Measurements from ENCODE around the gene SMC2.

The SMC2 gene

DNA sequence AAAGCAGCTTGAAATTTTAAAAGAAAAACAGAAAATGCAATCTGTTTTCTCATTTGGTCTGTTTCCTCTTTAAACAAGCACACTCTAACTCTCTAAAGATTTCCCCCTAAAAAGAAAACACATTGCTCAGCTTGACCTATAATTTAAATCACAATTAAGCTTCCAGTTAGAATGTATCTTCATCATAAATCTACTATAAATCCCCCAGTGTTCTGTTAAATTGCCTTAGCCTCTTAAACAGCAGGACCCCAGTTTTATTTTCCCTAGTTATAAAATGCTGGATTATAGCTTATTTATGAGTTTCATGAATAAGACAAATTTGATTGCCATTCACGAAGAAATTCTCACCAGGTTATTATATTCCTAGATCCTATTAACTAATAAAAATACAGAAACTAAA lies 8.6 kb upstream of the SMC2 start:
- Histone ChIP-seq H3K9ac (ENCODE audit: low read length) (no peak overlapping the region), H3K9me3 (ENCODE audit: low read length) (no peaks in the 10 kb centered on the region), H3K4me3 (ENCODE audit: low read depth in 1 of 2, low read length in 2 of 2) (no peak overlapping the region), H3K27me3 (ENCODE audit: control insufficient read depth in 1 of 2, insufficient read depth in 2 of 2, low read length in 2 of 2) (no peaks in the 10 kb centered on the region), H3K36me3 (ENCODE audit: insufficient read depth, low read length) (no peaks in the 10 kb centered on the region), H3K27ac (ENCODE audit: low read depth, low read length) (no peak overlapping the region), H3K4me1 (ENCODE audit: insufficient read depth, low read length) (peaks cover 3% of the 10 kb centered on the region)

DNA sequence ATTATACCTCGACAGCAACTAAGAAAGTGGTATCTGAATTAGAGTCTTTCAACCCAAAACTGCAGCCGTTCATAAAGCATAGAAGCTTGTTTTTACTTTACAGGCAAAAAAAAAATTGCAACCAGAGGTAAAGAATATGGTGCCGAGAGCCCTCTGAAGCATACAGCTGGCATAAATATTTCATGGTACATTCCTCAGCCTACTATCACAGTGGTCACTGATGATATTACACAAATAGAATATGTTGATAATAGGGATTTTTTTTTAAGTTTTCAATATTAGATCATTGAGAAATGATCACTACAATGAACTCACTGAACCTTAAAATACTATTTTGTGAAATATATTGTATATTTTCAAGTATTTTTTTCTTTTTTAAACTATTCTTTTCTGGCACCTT lies 6.2 kb upstream of the SMC2 start:
- Histone ChIP-seq H3K36me3 (ENCODE audit: insufficient read depth, low read length) (no peaks in the 10 kb centered on the region), H3K4me3 (ENCODE audit: low read depth in 1 of 2, low read length in 2 of 2) (no peak overlapping the region), H3K27ac (ENCODE audit: low read depth, low read length) (no peak overlapping the region), H3K9ac (ENCODE audit: low read length) (no peak overlapping the region), H3K27me3 (ENCODE audit: control insufficient read depth in 1 of 2, insufficient read depth in 2 of 2, low read length in 2 of 2) (no peaks in the 10 kb centered on the region), H3K9me3 (ENCODE audit: low read length) (no peaks in the 10 kb centered on the region), H3K4me1 (ENCODE audit: insufficient read depth, low read length) (peaks cover 16% of the 10 kb centered on the region)

DNA sequence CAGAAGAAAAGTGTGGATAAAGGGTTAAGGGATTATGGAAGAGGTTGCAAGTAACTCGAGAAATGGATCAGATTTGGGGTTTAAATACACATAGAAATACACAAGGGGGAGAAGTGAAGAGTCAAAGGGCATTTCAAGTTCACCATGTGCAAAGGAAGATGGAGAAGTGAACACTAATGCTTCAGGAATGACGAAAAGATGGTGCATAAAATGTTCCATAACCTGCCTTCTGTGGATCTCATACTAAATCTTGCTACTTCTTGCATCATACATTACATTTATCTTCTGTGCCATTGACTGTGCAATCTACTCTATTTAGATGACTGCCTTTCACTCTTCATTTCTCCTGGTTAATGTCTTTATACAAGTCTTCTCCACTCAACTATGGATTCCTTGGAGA lies 5.7 kb upstream of the SMC2 start:
- Histone ChIP-seq H3K27me3 (ENCODE audit: control insufficient read depth in 1 of 2, insufficient read depth in 2 of 2, low read length in 2 of 2) (no peaks in the 10 kb centered on the region), H3K27ac (ENCODE audit: low read depth, low read length) (no peak overlapping the region), H3K9ac (ENCODE audit: low read length) (no peak overlapping the region), H3K4me1 (ENCODE audit: insufficient read depth, low read length) (peaks cover 18% of the 10 kb centered on the region), H3K9me3 (ENCODE audit: low read length) (no peaks in the 10 kb centered on the region), H3K4me3 (ENCODE audit: low read depth in 1 of 2, low read length in 2 of 2) (no peak overlapping the region), H3K36me3 (ENCODE audit: insufficient read depth, low read length) (no peaks in the 10 kb centered on the region)

DNA sequence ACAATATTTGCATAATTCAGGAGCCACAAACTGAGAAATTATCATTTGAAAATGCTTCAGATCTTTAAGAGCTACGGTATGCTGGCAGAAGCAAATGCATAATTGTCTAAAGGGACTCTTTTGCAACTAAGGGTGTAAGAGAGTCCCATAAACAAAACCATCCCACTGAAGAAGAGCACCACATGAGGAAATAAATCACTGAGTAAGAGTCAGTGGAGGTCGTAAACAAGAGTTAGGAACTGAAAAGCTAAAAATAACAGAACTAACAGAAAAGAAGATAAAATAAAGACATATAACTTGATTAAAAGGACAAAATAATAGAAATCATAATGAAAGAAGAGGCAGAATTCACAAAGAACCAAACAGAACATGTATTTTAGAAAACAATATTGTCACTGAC lies 3.5 kb upstream of the SMC2 start:
- H3K36me3 ChIP-seq (ENCODE audit: insufficient read depth, low read length), result no peaks in the 10 kb centered on the region
- peaks cover 27% of the 10 kb centered on the region for H3K4me1 ChIP-seq (ENCODE audit: insufficient read depth, low read length)
- no peaks in the 10 kb centered on the region for H3K9me3 ChIP-seq (ENCODE audit: low read length)
- H3K4me3 ChIP-seq (ENCODE audit: low read depth in 1 of 2, low read length in 2 of 2), result peak overlapping the region in 1 of 2 donors; percentile 73
- peak overlapping the region; percentile 20 for H3K27ac ChIP-seq (ENCODE audit: low read depth, low read length)
- H3K9ac ChIP-seq (ENCODE audit: low read length), result no peak overlapping the region
- H3K27me3 ChIP-seq (ENCODE audit: control insufficient read depth in 1 of 2, insufficient read depth in 2 of 2, low read length in 2 of 2), result no peaks in the 10 kb centered on the region

DNA sequence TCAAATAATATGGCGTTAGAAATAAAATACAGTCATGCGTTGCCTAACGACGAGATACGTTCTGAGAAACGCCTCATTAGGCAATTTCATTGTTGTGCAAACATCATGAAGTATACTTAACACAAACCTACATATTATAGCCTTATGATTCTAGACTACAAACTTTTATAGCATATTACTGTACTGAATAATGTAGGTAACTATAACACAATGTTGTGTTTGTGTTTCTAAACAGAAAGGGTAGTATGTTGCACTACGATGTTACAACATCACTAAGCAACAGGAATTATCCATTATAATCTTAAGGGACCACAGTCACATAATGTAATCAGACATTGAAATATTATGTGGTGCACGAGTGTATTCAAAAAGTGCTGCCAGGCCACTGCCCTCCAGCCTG lies 3.0 kb upstream of the SMC2 start:
- peaks cover 27% of the 10 kb centered on the region for H3K4me1 ChIP-seq (ENCODE audit: insufficient read depth, low read length)
- peak overlapping the region; percentile 51 for H3K9ac ChIP-seq (ENCODE audit: low read length)
- no peaks in the 10 kb centered on the region for H3K36me3 ChIP-seq (ENCODE audit: insufficient read depth, low read length)
- peak overlapping the region; percentile 91 for H3K27ac ChIP-seq (ENCODE audit: low read depth, low read length)
- H3K9me3 ChIP-seq (ENCODE audit: low read length), result no peaks in the 10 kb centered on the region
- H3K27me3 ChIP-seq (ENCODE audit: control insufficient read depth in 1 of 2, insufficient read depth in 2 of 2, low read length in 2 of 2), result no peaks in the 10 kb centered on the region
- H3K4me3 ChIP-seq (ENCODE audit: low read depth in 1 of 2, low read length in 2 of 2), result peak overlapping the region; percentile 29 to 73

DNA sequence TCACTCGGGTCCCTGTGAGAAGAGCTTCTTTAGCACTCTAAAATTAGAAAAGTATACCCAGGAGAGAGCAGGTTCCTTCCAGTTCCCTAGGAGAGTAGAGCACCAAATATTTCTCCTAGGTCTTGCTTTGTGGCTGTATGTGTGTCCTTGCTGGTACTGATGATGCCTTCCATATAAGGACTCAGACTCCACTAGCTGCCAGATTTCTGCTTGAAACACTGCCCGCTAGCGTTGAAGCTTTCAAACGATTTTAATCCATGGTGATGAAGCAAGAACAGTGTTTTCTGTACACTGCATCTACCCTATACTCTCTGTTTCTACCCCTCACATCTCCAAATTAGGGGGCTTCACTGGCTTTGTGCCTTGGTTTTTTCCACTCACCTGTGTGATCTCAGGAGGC lies 2.4 kb upstream of the SMC2 start:
- H3K4me1 ChIP-seq (ENCODE audit: insufficient read depth, low read length), result peaks cover 27% of the 10 kb centered on the region
- H3K9me3 ChIP-seq (ENCODE audit: low read length), result no peaks in the 10 kb centered on the region
- no peaks in the 10 kb centered on the region for H3K36me3 ChIP-seq (ENCODE audit: insufficient read depth, low read length)
- H3K27me3 ChIP-seq (ENCODE audit: control insufficient read depth in 1 of 2, insufficient read depth in 2 of 2, low read length in 2 of 2), result no peaks in the 10 kb centered on the region
- H3K4me3 ChIP-seq (ENCODE audit: low read depth in 1 of 2, low read length in 2 of 2), result peak overlapping the region; percentile 29 to 73
- H3K9ac ChIP-seq (ENCODE audit: low read length), result peak overlapping the region; percentile 51
- H3K27ac ChIP-seq (ENCODE audit: low read depth, low read length), result peak overlapping the region; percentile 91

DNA sequence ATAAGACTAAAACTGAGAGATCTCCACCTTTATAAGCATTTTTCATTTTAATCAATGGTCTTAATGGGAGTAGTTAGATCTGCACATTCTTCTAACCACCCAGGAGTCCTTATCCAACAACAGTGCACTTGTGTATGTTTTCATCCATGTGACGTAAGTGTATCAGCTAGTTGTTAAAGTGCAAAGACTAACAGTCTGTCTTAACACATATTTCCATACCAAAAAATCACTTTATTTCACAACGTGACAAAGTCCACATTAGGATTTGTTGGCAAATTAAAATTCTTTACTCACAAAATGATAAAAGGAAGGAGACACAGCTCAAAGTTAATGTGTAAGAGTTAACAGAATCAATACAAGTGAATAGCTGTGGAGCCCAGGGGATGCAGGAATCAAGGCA lies 1.9 kb upstream of the SMC2 start:
- Histone ChIP-seq H3K9me3 (ENCODE audit: low read length) (no peaks in the 10 kb centered on the region), H3K4me1 (ENCODE audit: insufficient read depth, low read length) (peaks cover 27% of the 10 kb centered on the region), H3K27ac (ENCODE audit: low read depth, low read length) (peak overlapping the region; percentile 91), H3K4me3 (ENCODE audit: low read depth in 1 of 2, low read length in 2 of 2) (peak overlapping the region in 1 of 2 donors; percentile 73), H3K9ac (ENCODE audit: low read length) (peak overlapping the region; percentile 51), H3K27me3 (ENCODE audit: control insufficient read depth in 1 of 2, insufficient read depth in 2 of 2, low read length in 2 of 2) (no peaks in the 10 kb centered on the region), H3K36me3 (ENCODE audit: insufficient read depth, low read length) (no peaks in the 10 kb centered on the region)

DNA sequence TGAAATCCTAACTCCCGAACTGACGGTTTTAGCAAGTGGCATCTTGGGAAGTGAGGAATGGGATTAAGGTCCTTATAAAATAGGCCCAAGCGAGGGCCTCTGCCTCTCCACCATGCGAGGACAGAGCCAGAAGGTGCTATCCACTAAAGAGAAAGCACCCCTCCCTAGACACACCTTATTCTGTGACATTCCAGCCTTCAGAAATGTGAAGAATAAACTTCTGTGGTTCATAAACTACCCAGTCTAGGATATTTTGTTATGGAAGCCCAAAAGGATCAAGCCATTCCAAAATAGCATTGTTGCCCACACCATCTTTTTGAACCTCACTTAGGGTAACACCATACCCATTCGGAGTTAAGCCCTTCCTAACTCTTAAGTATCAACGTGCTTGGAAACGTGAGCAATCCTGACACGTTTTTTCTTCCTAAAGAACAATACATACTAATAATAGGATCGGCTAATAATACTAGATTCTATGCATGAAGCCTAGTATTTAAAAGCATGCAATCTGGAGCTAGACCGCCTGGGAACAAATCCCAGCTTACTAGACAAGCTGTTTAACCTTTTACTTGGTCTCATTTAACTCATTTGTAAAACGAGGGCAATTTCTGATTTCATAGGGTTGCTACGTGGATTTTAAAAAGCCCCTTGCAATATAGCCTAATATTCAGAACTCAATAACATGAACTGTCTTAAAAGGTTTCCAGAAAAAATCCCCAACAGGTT lies 1.1 kb upstream of the SMC2 start:
- H3K27me3 ChIP-seq (ENCODE audit: control insufficient read depth in 1 of 2, insufficient read depth in 2 of 2, low read length in 2 of 2), result no peaks in the 10 kb centered on the region
- H3K9me3 ChIP-seq (ENCODE audit: low read length), result no peaks in the 10 kb centered on the region
- peak overlapping the region; percentile 91 for H3K27ac ChIP-seq (ENCODE audit: low read depth, low read length)
- H3K4me1 ChIP-seq (ENCODE audit: insufficient read depth, low read length), result peaks cover 27% of the 10 kb centered on the region
- peak overlapping the region; percentile 66 to 73 for H3K4me3 ChIP-seq (ENCODE audit: low read depth in 1 of 2, low read length in 2 of 2)
- H3K36me3 ChIP-seq (ENCODE audit: insufficient read depth, low read length), result no peaks in the 10 kb centered on the region
- H3K9ac ChIP-seq (ENCODE audit: low read length), result peak overlapping the region; percentile 68

DNA sequence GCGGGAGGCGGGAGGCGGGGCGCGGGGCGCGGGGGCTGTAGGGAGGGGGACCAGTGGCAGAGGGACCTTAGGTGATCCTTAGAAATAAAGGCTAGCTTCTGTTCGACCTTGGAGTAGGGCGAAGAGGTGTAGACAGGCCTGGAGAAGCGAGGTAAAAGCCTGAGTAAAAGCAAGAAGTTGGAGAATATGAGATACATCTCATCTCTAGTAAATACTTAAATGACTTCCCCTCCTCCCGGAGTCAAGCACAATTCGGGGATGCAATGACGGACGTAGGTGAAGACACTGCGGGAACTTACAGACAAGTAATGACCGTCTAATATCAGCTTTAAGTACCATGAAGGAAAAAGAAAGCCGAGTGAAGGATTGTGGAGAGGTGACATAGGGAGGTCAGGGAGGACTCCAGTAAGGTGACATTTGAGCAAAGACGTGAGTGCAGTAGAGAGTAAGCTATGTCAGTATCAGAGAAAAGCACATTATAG lies 466 bp downstream of the SMC2 start:
- Histone ChIP-seq H3K27ac (ENCODE audit: low read depth, low read length) (no peak overlapping the region), H3K9me3 (ENCODE audit: low read length) (no peaks in the 10 kb centered on the region), H3K4me3 (ENCODE audit: low read depth in 1 of 2, low read length in 2 of 2) (peak overlapping the region; percentile 66 to 73), H3K4me1 (ENCODE audit: insufficient read depth, low read length) (peaks cover 27% of the 10 kb centered on the region), H3K36me3 (ENCODE audit: insufficient read depth, low read length) (no peaks in the 10 kb centered on the region), H3K9ac (ENCODE audit: low read length) (peak overlapping the region; percentile 37), H3K27me3 (ENCODE audit: control insufficient read depth in 1 of 2, insufficient read depth in 2 of 2, low read length in 2 of 2) (no peaks in the 10 kb centered on the region)

DNA sequence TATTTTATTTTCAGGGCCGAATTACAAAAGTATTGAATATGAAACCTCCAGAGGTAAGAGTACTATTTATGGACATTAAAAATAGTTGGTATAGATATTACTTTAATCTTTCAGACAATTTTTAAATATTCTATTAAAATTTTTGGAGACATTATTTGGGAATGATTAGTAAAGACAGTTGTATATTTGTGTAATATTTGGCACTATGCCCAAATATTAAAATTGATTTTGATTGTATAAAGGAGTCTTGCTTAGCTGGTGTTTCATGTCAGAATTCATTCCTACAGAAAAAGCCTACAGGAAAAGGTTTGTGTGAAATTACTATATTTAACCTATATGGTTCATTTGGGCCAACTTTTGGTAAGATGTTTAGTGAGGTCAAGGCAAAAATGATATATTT lies 5.5 kb downstream of the SMC2 start:
- H3K27ac ChIP-seq (ENCODE audit: low read depth, low read length), result no peak overlapping the region
- no peaks in the 10 kb centered on the region for H3K9me3 ChIP-seq (ENCODE audit: low read length)
- H3K4me1 ChIP-seq (ENCODE audit: insufficient read depth, low read length), result peaks cover 9% of the 10 kb centered on the region
- H3K27me3 ChIP-seq (ENCODE audit: control insufficient read depth in 1 of 2, insufficient read depth in 2 of 2, low read length in 2 of 2), result no peaks in the 10 kb centered on the region
- H3K36me3 ChIP-seq (ENCODE audit: insufficient read depth, low read length), result peaks cover 15% of the 10 kb centered on the region
- no peak overlapping the region for H3K9ac ChIP-seq (ENCODE audit: low read length)
- no peak overlapping the region for H3K4me3 ChIP-seq (ENCODE audit: low read depth in 1 of 2, low read length in 2 of 2)

DNA sequence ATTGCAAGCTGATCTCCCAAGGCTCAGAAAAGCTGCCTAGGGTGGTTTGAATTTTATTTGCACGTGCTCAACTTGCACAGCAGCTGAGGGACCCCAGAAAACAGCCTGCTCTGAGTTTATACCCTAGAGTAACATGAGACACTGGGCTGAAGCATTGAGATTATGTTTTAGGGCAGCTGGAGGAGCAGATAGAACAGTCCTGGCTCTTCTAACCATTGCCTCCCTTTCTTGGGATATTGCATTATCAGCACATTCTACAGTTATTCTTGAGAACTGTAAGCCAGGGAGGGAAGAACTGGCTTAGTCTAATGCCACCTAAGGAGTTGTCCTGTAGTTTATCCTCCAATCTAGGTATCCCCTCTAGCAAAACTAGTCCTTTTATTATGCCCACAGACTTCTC lies 10.3 kb downstream of the SMC2 start:
- Histone ChIP-seq H3K36me3 (ENCODE audit: insufficient read depth, low read length) (peaks cover 24% of the 10 kb centered on the region), H3K9ac (ENCODE audit: low read length) (no peak overlapping the region), H3K27me3 (ENCODE audit: control insufficient read depth in 1 of 2, insufficient read depth in 2 of 2, low read length in 2 of 2) (no peaks in the 10 kb centered on the region), H3K9me3 (ENCODE audit: low read length) (no peaks in the 10 kb centered on the region), H3K4me1 (ENCODE audit: insufficient read depth, low read length) (no peaks in the 10 kb centered on the region), H3K4me3 (ENCODE audit: low read depth in 1 of 2, low read length in 2 of 2) (no peak overlapping the region), H3K27ac (ENCODE audit: low read depth, low read length) (no peak overlapping the region)

DNA sequence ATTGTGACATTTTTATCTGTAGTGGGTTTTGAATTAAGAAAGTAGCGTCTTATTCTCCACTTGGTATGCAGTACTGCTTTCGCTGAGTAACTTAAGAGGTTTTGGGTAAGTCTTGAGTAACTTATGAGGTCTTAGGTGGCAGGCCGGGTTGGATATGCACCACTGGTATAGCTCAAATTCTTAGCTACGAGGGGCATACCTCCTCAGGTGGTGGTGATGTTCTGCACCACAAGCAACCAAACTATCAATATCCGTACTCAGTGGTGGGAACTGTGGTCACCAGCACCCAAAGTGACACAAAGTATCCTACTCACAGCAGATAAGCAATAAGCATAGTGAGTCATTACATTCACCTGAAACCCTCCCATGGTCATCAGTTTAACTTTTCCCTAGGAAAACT lies 13.7 kb downstream of the SMC2 start:
- Histone ChIP-seq H3K9me3 (ENCODE audit: low read length) (no peaks in the 10 kb centered on the region), H3K9ac (ENCODE audit: low read length) (no peak overlapping the region), H3K36me3 (ENCODE audit: insufficient read depth, low read length) (peaks cover 19% of the 10 kb centered on the region), H3K27me3 (ENCODE audit: control insufficient read depth in 1 of 2, insufficient read depth in 2 of 2, low read length in 2 of 2) (no peaks in the 10 kb centered on the region), H3K27ac (ENCODE audit: low read depth, low read length) (no peak overlapping the region), H3K4me3 (ENCODE audit: low read depth in 1 of 2, low read length in 2 of 2) (no peak overlapping the region), H3K4me1 (ENCODE audit: insufficient read depth, low read length) (no peaks in the 10 kb centered on the region)
